ENCODE results near the gene STK16. TPM values are rescaled to one million over a fixed set of nuclear protein-coding genes. Genes with fewer than 3 reads are reported as not detected.

STK16 gene
- total and polyA plus RNA-seq, 2 of the 13 experiments (the other 11 are each of a cell fraction or from before 2014, with no cell fraction given) = 28.0 to 50.9 TPM

DNA sequence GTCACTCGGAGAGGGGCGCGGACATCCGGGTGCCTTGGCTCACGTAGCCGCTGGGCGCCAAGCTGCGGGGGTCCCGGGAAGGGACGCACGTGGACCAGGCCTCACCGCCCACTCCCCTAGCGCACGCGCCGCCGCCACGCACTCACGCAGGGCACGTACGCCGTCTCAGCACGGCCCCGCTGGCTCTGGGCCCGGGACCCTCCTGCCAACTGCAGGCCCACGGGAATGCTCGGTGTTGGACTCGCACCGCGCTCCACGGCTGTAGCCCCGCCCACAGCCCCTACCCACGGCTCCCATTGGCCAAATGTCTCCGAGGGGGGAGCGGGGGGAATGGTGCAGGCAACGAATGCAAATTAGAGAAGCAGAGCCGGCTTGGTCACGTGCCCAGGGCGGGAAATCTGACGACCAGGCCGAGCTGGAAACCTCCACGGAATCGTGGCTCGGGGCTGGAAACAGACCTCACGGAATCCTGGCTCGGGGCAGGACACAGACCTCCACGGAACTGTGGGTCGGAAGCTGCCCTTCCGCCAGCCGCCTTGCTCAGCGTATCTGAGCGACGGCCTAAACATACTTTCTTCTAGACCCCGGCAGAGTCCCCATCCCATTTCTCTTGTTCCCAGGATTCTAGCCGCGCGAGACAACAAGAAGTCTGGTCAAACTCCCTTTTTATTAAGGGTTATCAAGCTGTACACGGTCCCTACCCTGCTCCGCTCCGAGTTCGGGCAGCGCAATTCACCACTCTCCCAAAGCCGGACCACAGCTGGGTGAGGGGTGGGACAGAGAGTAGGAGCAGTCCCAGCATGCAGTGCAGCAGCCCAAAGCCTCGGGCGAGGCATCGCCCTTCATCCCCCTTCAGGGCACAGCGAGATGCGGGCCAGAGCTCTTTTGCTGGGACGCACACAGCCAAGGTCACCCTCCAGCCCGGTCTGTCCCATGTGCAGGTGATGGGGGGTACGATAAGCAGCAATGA is 26.3 kb upstream of the STK16 start, which contains the start of gene ABCB6 (continued):
- TF ChIP-seq GRHL1 (CRISPR knock-in tag; conservative IDR thresholded peaks at IDR 0.05) (no peak), TBX2 (CRISPR knock-in tag; IDR thresholded peaks at IDR 0.05; ENCODE audit: borderline replicate concordance) (peak; percentile 90), ZNF672 (CRISPR knock-in tag; IDR thresholded peaks at IDR 0.05) (no peak; the same call in 1 of the 2 replicates), ZNF451 (CRISPR knock-in tag; IDR thresholded peaks at IDR 0.05) (peak; percentile 99), NFE2L2 (IDR thresholded peaks at IDR 0.05; ENCODE audit: low read length) (no peak), EEA1 (CRISPR knock-in tag; IDR thresholded peaks at IDR 0.05; ENCODE audit: borderline replicate concordance) (peak; percentile 91; the same call in 1 of the 2 replicates), HNF4A (CRISPR knock-in tag; IDR thresholded peaks at IDR 0.05) (peak; percentile 14; the same call in 1 of the 2 replicates), PAF1 (CRISPR knock-in tag; IDR thresholded peaks at IDR 0.05) (peak; percentile 93), MED1 (CRISPR knock-in tag; IDR thresholded peaks at IDR 0.05) (peak; percentile 85; the same call in 1 of the 2 replicates), FLYWCH1 (CRISPR knock-in tag; IDR thresholded peaks at IDR 0.05) (peak; percentile 91; the same call in 1 of the 2 replicates), ZNF780A (CRISPR knock-in tag; IDR thresholded peaks at IDR 0.05) (no peak; the same call in 1 of the 2 replicates), ZNF577 (CRISPR knock-in tag; IDR thresholded peaks at IDR 0.05; ENCODE audit: borderline replicate concordance, low read depth) (no peak), U2AF1 (optimal IDR thresholded peaks at IDR 0.05; ENCODE audit: low read depth, low read length) (peak; percentile 40), HNRNPH1 (optimal IDR thresholded peaks at IDR 0.05; ENCODE audit: low read depth, low read length) (no peak), PCBP1 (IDR thresholded peaks at IDR 0.05; ENCODE audit: borderline replicate concordance, low read depth, low read length) (0 out of 2 replicates have a peak, but pooled peaks have one; percentile 49)
- TF ChIP-seq, protein P1, sequence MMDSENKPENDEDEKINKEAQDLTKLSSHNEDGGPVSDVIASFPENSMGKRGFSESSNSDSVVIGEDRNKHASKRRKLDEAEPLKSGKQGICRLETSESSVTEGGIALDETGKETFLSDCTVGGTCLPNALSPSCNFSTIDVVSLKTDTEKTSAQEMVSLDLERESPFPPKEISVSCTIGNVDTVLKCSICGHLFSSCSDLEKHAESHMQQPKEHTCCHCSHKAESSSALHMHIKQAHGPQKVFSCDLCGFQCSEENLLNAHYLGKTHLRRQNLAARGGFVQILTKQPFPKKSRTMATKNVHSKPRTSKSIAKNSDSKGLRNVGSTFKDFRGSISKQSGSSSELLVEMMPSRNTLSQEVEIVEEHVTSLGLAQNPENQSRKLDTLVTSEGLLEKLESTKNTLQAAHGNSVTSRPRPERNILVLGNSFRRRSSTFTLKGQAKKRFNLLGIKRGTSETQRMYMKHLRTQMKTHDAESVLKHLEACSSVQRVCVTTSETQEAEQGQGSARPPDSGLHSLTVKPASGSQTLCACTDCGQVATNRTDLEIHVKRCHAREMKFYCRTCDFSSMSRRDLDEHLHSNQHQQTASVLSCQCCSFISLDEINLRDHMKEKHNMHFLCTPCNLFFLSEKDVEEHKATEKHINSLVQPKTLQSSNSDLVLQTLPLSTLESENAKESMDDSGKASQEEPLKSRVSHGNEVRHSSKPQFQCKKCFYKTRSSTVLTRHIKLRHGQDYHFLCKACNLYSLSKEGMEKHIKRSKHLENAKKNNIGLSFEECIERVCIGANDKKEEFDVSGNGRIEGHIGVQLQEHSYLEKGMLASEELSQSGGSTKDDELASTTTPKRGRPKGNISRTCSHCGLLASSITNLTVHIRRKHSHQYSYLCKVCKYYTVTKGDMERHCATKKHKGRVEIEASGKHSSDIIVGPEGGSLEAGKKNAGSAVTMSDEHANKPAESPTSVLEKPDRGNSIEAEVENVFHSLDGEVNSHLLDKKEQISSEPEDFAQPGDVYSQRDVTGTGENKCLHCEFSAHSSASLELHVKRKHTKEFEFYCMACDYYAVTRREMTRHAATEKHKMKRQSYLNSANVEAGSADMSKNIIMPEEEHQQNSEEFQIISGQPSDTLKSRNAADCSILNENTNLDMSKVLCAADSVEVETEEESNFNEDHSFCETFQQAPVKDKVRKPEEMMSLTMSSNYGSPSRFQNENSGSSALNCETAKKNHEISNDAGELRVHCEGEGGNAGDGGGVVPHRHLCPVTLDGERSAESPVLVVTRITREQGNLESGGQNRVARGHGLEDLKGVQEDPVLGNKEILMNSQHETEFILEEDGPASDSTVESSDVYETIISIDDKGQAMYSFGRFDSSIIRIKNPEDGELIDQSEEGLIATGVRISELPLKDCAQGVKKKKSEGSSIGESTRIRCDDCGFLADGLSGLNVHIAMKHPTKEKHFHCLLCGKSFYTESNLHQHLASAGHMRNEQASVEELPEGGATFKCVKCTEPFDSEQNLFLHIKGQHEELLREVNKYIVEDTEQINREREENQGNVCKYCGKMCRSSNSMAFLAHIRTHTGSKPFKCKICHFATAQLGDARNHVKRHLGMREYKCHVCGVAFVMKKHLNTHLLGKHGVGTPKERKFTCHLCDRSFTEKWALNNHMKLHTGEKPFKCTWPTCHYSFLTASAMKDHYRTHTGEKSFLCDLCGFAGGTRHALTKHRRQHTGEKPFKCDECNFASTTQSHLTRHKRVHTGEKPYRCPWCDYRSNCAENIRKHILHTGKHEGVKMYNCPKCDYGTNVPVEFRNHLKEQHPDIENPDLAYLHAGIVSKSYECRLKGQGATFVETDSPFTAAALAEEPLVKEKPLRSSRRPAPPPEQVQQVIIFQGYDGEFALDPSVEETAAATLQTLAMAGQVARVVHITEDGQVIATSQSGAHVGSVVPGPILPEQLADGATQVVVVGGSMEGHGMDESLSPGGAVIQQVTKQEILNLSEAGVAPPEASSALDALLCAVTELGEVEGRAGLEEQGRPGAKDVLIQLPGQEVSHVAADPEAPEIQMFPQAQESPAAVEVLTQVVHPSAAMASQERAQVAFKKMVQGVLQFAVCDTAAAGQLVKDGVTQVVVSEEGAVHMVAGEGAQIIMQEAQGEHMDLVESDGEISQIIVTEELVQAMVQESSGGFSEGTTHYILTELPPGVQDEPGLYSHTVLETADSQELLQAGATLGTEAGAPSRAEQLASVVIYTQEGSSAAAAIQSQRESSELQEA (CRISPR knock-in tag; IDR thresholded peaks at IDR 0.05; ENCODE audit: not compliant biosample characterization) = peak; percentile 98
- TF ChIP-seq, protein P2, sequence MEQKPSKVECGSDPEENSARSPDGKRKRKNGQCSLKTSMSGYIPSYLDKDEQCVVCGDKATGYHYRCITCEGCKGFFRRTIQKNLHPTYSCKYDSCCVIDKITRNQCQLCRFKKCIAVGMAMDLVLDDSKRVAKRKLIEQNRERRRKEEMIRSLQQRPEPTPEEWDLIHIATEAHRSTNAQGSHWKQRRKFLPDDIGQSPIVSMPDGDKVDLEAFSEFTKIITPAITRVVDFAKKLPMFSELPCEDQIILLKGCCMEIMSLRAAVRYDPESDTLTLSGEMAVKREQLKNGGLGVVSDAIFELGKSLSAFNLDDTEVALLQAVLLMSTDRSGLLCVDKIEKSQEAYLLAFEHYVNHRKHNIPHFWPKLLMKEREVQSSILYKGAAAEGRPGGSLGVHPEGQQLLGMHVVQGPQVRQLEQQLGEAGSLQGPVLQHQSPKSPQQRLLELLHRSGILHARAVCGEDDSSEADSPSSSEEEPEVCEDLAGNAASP (CRISPR knock-in tag; IDR thresholded peaks at IDR 0.05; ENCODE audit: borderline replicate concordance) = peak; percentile 65; the same call in 1 of the 2 replicates
